ENCODE results near the gene WFDC2.
"Not testable (repeated sequence)": the region's sequence is repeated elsewhere in the genome, so short reads cannot be mapped to it uniquely, and the experiment has no call there.

WFDC2 gene

GRCh38 chr20:45452772-45453691 lies 16.5 kb upstream of the WFDC2 start:
- DNase-seq, result no peak

- peak; percentile 21 for DNase-seq
These were observed 12.9 kb upstream of the WFDC2 start for GRCh38 chr20:45456632-45457031.

- no peak for DNase-seq
These were observed 9.9 kb upstream of the WFDC2 start for GRCh38 chr20:45459606-45460005.

GRCh38 chr20:45461225-45461624 lies 8.3 kb upstream of the WFDC2 start:
- no peak for DNase-seq

- DNase-seq, result no peak
These were observed 6.6 kb upstream of the WFDC2 start for GRCh38 chr20:45462711-45463509.

- DNase-seq, result no peak
These were observed 5.8 kb upstream of the WFDC2 start for GRCh38 chr20:45463709-45464108.

GRCh38 chr20:45465491-45466266 lies 3.9 kb upstream of the WFDC2 start:
- no peak for DNase-seq

- no peak for DNase-seq
These were observed 2.4 kb upstream of the WFDC2 start for GRCh38 chr20:45467172-45467571.

GRCh38 chr20:45467861-45468260 lies 1.7 kb upstream of the WFDC2 start:
- no peak for DNase-seq

GRCh38 chr20:45470262-45470931 lies 844 bp downstream of the WFDC2 start:
- no peak for DNase-seq

- no peak for DNase-seq
These were observed 1.4 kb downstream of the WFDC2 start for GRCh38 chr20:45470937-45471336.

- not testable (repeated sequence) for DNase-seq
These were observed 2.7 kb downstream of the WFDC2 start for GRCh38 chr20:45472286-45472685.

GRCh38 chr20:45477530-45478148 lies 8.1 kb downstream of the WFDC2 start:
- not testable (repeated sequence) for DNase-seq

GRCh38 chr20:45479822-45480221 lies 10.3 kb downstream of the WFDC2 start:
- DNase-seq, result no peak

- DNase-seq, result no peak
These were observed 15.1 kb downstream of the WFDC2 start for GRCh38 chr20:45484676-45485075.

- DNase-seq, result no peak
These were observed 15.8 kb downstream of the WFDC2 start for GRCh38 chr20:45485388-45485787.

- no peak for DNase-seq
These were observed 17.7 kb downstream of the WFDC2 start for GRCh38 chr20:45487231-45487635.

- DNase-seq, result no peak
These were observed 19.6 kb downstream of the WFDC2 start for GRCh38 chr20:45489083-45489531.

- DNase-seq, result no peak
These were observed 26.0 kb downstream of the WFDC2 start for GRCh38 chr20:45495501-45495941.

- no peak for DNase-seq
These were observed 26.6 kb downstream of the WFDC2 start for GRCh38 chr20:45496166-45496565.

- no peak for DNase-seq
These were observed 28.5 kb downstream of the WFDC2 start for GRCh38 chr20:45497971-45498494.

- no peak for DNase-seq
These were observed 30.5 kb downstream of the WFDC2 start for GRCh38 chr20:45500022-45500421.
